IMR-90 (cell line): ENCODE measurements around the gene KY. TPM values are rescaled to one million over a fixed set of nuclear protein-coding genes. Genes with fewer than 3 reads are reported as not detected.

Experiments used
- ATAC-seq: fragments of 200-7000 bp; cut with Tn5 transposase; 2 replicates; pipeline ENCODE4 v1.9.1; 2020; ENCODE audit warnings: low read depth, mild to moderate bottlenecking, moderate library complexity
- BruUV-seq: library from RNA; stranded (reverse); fragments of 400-500 nt; replicated peaks from 2 replicates; lab custom pipeline; 2021; lab: Mats Ljungman, UMichigan
- CTCF ChIA-PET: fragments of 300-600 bp; formaldehyde crosslinking; extraction: SDS; loops from one replicate; lab custom pipeline; 2021; ENCODE audit warnings: antibody characterized with exemption; lab: Yijun Ruan, JAX
- POLR2A ChIA-PET: fragments of 300-600 bp; sonication (Branson Sonifier 250); formaldehyde crosslinking; loops from one replicate; lab custom pipeline; 2022; ENCODE audit warnings: antibody characterized with exemption; ENCODE audit not compliant: unreplicated experiment; lab: Charles Lee
- DNase-seq: peaks from one replicate; pipeline ENCODE4 v3.0.0; 2013
- H2AFZ ChIP-seq: replicated peaks from 2 replicates; pipeline ENCODE3; 2013; ENCODE audit warnings: low read length, mild to moderate bottlenecking; ENCODE audit not compliant: poor library complexity
- H2AK5ac ChIP-seq: 2 replicates; pipeline ENCODE4 v1.6.1; 2013; ENCODE audit warnings: low read depth, low read length, inconsistent platforms
- H2AK9ac ChIP-seq: replicated peaks from 2 replicates; pipeline ENCODE3; 2013; ENCODE audit warnings: mild to moderate bottlenecking, low read depth, low read length, moderate library complexity; ENCODE audit not compliant: poor library complexity
- H2BK120ac ChIP-seq: 2 replicates; pipeline ENCODE4 v1.6.1; 2013; ENCODE audit warnings: low read depth, low read length, inconsistent platforms
- H2BK15ac ChIP-seq: 3 replicates; pipeline ENCODE4 v1.6.1; 2013; ENCODE audit warnings: low read depth, low read length, inconsistent platforms
- H2BK20ac ChIP-seq: 2 replicates; pipeline ENCODE4 v1.6.1; 2013; ENCODE audit warnings: low read depth, mild to moderate bottlenecking, inconsistent platforms, low read length, moderate library complexity
- H2BK5ac ChIP-seq: 2 replicates; pipeline ENCODE4 v1.6.1; 2013; ENCODE audit warnings: mild to moderate bottlenecking, low read depth, low read length, inconsistent platforms; ENCODE audit not compliant: poor library complexity, severe bottlenecking
- H3K14ac ChIP-seq: replicated peaks from 2 replicates; pipeline ENCODE4 v1.6.1; 2013; ENCODE audit warnings: low read depth, low read length, inconsistent platforms
- H3K18ac ChIP-seq: 2 replicates; pipeline ENCODE4 v1.6.1; 2013; ENCODE audit warnings: low read depth, low read length, control low read depth
- H3K23ac ChIP-seq: 2 replicates; pipeline ENCODE4 v1.6.1; 2013; ENCODE audit warnings: low read depth, low read length, inconsistent platforms
- H3K27ac ChIP-seq: 2 replicates; pipeline ENCODE4 v1.5.1; 2013; ENCODE audit warnings: mild to moderate bottlenecking, control low read depth, low read length; ENCODE audit not compliant: insufficient read depth
- H3K27me3 ChIP-seq: 2 replicates; pipeline ENCODE4 v1.6.1; 2013; ENCODE audit warnings: low read length; ENCODE audit not compliant: control insufficient read depth, insufficient read depth
- H3K36me3 ChIP-seq: 2 replicates; pipeline ENCODE4 v1.6.1; 2013; ENCODE audit warnings: low read length, mixed read lengths; ENCODE audit not compliant: control insufficient read depth, insufficient read depth
- H3K4ac ChIP-seq: 2 replicates; pipeline ENCODE4 v1.6.1; 2013; ENCODE audit warnings: low read depth, low read length, inconsistent platforms
- H3K4me1 ChIP-seq: 2 replicates; pipeline ENCODE4 v1.6.1; 2013; ENCODE audit warnings: low read length, mixed read lengths; ENCODE audit not compliant: control insufficient read depth, insufficient read depth
- H3K4me2 ChIP-seq: 2 replicates; pipeline ENCODE4 v1.6.1; 2013; ENCODE audit warnings: low read depth, mild to moderate bottlenecking, control low read depth, low read length, moderate library complexity
- H3K4me3 ChIP-seq: 2 replicates; pipeline ENCODE4 v1.5.1; 2013; ENCODE audit warnings: low read depth, mild to moderate bottlenecking, control low read depth, low read length, moderate library complexity; ENCODE audit not compliant: insufficient read depth
- H3K56ac ChIP-seq: 2 replicates; pipeline ENCODE4 v1.6.1; 2013; ENCODE audit warnings: low read length, inconsistent platforms; ENCODE audit not compliant: insufficient read depth; ENCODE audit errors: extremely low read depth
- H3K79me1 ChIP-seq, 2 experiments: 2 replicates each; pipeline ENCODE4 v1.6.1; 2013; ENCODE audit warnings: low read length in 2 of 2, inconsistent platforms in 1 of 2, low read depth in 1 of 2
- H3K9ac ChIP-seq: 2 replicates; pipeline ENCODE4 v1.6.1; 2013; ENCODE audit warnings: low read depth, low read length, control low read depth
- H3K9me1 ChIP-seq: 2 replicates; pipeline ENCODE4 v1.6.1; 2013; ENCODE audit warnings: low read length, inconsistent platforms; ENCODE audit not compliant: insufficient read depth
- H3K9me3 ChIP-seq: 2 replicates; pipeline ENCODE4 v1.6.1; 2013; ENCODE audit warnings: low read length; ENCODE audit not compliant: control insufficient read depth, insufficient read depth
- H4K20me1 ChIP-seq: 2 replicates; pipeline ENCODE4 v1.6.1; 2013; ENCODE audit warnings: low read length, inconsistent platforms; ENCODE audit not compliant: insufficient read depth
- H4K5ac ChIP-seq: 2 replicates; pipeline ENCODE4 v1.6.1; 2013; ENCODE audit warnings: mild to moderate bottlenecking, low read depth, low read length, control low read depth
- H4K8ac ChIP-seq, 2 experiments: 2 replicates each; pipeline ENCODE4 v1.6.1; 2013; ENCODE audit warnings: low read depth in 2 of 2, low read length in 2 of 2, control low read depth in 1 of 2, inconsistent platforms in 1 of 2
- H4K91ac ChIP-seq: 2 replicates; pipeline ENCODE4 v1.6.1; 2013; ENCODE audit warnings: low read depth, low read length, inconsistent platforms; ENCODE audit not compliant: insufficient read depth
- BHLHE40 ChIP-seq: fragments of 150-350 bp; IDR thresholded peaks from 2 replicates; pipeline ENCODE4 v1.6.1; 2016; ENCODE audit warnings: mild to moderate bottlenecking, low read depth, low read length
- CHD1 ChIP-seq: IDR thresholded peaks from 2 replicates; pipeline ENCODE4 v1.6.1; 2012; ENCODE audit warnings: low read depth, low read length, improper control_type of control experiment
- FOS ChIP-seq: fragments of 150-350 bp; IDR thresholded peaks from 2 replicates; pipeline ENCODE4 v1.6.1; 2016; ENCODE audit warnings: low read depth, low read length
- MAFK ChIP-seq: IDR thresholded peaks from 2 replicates; pipeline ENCODE4 v1.6.1; 2012; ENCODE audit warnings: low read depth, low read length, improper control_type of control experiment
- MAZ ChIP-seq: IDR thresholded peaks from 2 replicates; pipeline ENCODE4 v1.6.1; 2012; ENCODE audit warnings: low read depth, mild to moderate bottlenecking, low read length, improper control_type of control experiment, moderate library complexity, borderline replicate concordance
- POLR2A ChIP-seq: IDR thresholded peaks from 2 replicates; pipeline ENCODE4 v1.6.1; 2012; ENCODE audit warnings: mild to moderate bottlenecking, low read depth, low read length
- RAD21 ChIP-seq: IDR thresholded peaks from 2 replicates; pipeline ENCODE4 v1.6.1; 2012; ENCODE audit warnings: low read length, improper control_type of control experiment
- RFX5 ChIP-seq: IDR thresholded peaks from 2 replicates; pipeline ENCODE4 v1.8.0; 2012; ENCODE audit warnings: low read depth, mild to moderate bottlenecking, low read length, moderate library complexity
- WGBS, 2 experiments: methylation state at CpG; one replicate each; pipeline versions ENCODE4 v1.1.5 to v1.1.7; 2013; ENCODE audit warnings: missing lambda C conversion rate in 2 of 2; ENCODE audit not compliant: insufficient read length in 1 of 2; ENCODE audit errors: extremely low coverage in 2 of 2; 5-methylcytosine and 5-hydroxymethylcytosine counted together
- dilution Hi-C: fragments of 300-500 bp; cut with HindIII; formaldehyde crosslinking; loops from one replicate; pipeline ENCODE4 v1.14.3; 2018; ENCODE audit warnings: low sequenced_read_pairs; ENCODE audit not compliant: unreplicated experiment
- in situ Hi-C: fragments of 300-500 bp; cut with MboI; formaldehyde crosslinking; loops from 3 replicates; pipeline ENCODE4 v1.14.3; 2019; ENCODE audit warnings: low sequenced_read_pairs, inconsistent platforms, mixed read lengths
- intact Hi-C: fragments of 100-400 bp; cut with micrococcal nuclease; formaldehyde crosslinking; loops from 2 replicates; pipeline ENCODE4 v1.10.0; 2022
- polyA plus RNA-seq, 3 experiments: library from polyadenylated mRNA; depleted of rRNA; stranded (reverse); fragments of >200 nt; gene quantifications; 2 replicates each; pipeline ENCODE4 v1.2.3, GENCODE V29; 2012; ENCODE audit warnings: low replicate concordance in 1 of 3
- total RNA-seq: library from RNA; depleted of rRNA; stranded (reverse); fragments of >200 nt; gene quantifications from 2 replicates; pipeline ENCODE4 v1.2.3, GENCODE V29; 2012
- TF ChIP-seq, protein P1 (sequence below): fragments of 150-350 bp; IDR thresholded peaks from 2 replicates; pipeline ENCODE4 v1.6.1; 2017; ENCODE audit warnings: mild to moderate bottlenecking, antibody characterized with exemption, low read length, low read depth
- TF ChIP-seq, protein P2 (sequence below): conservative IDR thresholded peaks from 2 replicates; pipeline ENCODE4 v1.5.1; 2012; ENCODE audit warnings: mild to moderate bottlenecking, low read depth, low read length, improper control_type of control experiment

KY gene
- total and polyA plus RNA-seq, 2 of the 4 experiments (the other 2 are of a cell fraction), result under 0.01 to 0.09 TPM

DNA sequence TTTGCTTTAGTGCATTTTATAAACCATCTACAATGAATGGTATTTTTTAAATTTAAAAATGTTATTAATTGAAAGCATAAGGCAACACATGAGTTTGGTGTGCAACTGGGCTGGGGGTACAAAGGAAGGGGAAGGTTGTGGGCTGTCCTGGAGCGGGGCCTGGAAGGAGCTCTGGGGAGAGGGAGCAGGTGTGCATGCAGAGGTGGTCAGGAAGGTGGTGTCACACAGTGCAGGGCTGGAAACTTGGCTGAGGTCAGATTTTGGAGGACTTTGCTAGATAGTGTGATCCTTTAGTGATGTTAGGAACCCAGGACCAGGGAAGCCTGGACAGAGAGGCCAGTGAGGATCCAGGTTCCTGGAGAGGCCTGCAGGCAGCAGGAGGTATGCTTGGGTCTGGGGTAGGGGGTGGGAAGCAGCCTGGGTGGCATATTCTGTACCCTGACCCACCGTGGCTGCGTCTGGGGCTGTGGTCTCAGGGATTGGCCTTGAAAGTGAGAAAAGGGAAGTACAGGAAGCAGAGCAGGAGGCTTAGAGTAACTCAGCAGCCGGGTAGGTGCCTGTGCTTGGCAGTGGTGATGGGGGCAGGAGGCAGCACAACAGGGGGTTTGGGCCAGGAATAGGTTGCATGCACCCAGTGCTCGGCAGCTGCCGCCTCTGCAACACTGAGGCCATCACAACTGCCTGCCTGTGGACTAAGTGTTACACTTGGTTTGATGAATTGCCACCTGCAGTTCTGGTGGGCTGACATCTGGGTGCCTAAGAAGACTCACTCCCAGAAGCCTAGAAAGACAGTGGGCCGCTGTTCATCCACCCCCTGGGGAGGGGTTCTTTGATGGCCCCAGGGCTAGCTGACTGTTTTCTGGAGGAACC is 33.0 kb downstream of the KY start (continued):
- TF ChIP-seq FOS, result no peak

DNA sequence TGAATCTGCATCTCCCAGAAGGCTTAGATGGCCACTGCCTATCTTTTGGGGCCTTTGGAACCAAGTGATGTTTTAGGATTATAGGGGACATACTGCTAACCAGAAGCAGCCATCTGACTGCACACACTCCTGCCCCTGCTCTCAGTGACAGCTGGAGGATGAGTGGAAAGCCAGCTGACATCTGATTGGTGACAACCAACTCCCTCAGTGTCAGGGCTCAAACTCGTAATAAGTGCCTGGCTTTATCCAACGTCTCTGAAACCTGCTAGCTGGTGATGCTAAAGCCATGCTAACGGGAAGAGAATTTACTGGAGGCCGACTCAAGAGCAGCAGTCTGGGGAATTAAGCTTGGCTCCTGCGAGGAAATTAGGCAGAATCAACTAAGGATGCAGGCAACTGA is 35.1 kb downstream of the KY start:
- TF ChIP-seq RAD21, result no peak
- TF ChIP-seq MAZ, result no peak
- TF ChIP-seq POLR2A, result no peak
- TF ChIP-seq, protein P1, sequence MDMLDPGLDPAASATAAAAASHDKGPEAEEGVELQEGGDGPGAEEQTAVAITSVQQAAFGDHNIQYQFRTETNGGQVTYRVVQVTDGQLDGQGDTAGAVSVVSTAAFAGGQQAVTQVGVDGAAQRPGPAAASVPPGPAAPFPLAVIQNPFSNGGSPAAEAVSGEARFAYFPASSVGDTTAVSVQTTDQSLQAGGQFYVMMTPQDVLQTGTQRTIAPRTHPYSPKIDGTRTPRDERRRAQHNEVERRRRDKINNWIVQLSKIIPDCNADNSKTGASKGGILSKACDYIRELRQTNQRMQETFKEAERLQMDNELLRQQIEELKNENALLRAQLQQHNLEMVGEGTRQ, result no peak
- TF ChIP-seq, protein P2, sequence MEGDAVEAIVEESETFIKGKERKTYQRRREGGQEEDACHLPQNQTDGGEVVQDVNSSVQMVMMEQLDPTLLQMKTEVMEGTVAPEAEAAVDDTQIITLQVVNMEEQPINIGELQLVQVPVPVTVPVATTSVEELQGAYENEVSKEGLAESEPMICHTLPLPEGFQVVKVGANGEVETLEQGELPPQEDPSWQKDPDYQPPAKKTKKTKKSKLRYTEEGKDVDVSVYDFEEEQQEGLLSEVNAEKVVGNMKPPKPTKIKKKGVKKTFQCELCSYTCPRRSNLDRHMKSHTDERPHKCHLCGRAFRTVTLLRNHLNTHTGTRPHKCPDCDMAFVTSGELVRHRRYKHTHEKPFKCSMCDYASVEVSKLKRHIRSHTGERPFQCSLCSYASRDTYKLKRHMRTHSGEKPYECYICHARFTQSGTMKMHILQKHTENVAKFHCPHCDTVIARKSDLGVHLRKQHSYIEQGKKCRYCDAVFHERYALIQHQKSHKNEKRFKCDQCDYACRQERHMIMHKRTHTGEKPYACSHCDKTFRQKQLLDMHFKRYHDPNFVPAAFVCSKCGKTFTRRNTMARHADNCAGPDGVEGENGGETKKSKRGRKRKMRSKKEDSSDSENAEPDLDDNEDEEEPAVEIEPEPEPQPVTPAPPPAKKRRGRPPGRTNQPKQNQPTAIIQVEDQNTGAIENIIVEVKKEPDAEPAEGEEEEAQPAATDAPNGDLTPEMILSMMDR, result no peak
- TF ChIP-seq CHD1, result no peak
- no peak for TF ChIP-seq MAFK
- no peak for TF ChIP-seq RFX5
- no peak for TF ChIP-seq FOS
- no peak for TF ChIP-seq BHLHE40
- H3K27me3 ChIP-seq, result peaks cover 28% of the 10 kb centered on the region
- intact Hi-C loops, result no loop called here
- no peak overlapping the region for H2AFZ ChIP-seq
- no TSS peak for BruUV-seq
- no peak overlapping the region for H3K4ac ChIP-seq
- no peaks in the 10 kb centered on the region; the same call in 1 of the 2 replicates for H3K9me1 ChIP-seq
- no peak overlapping the region for H2BK5ac ChIP-seq
- no peak overlapping the region for H2BK120ac ChIP-seq
- H4K8ac ChIP-seq, result no peak overlapping the region
- no peak overlapping the region for H2BK20ac ChIP-seq
- H3K36me3 ChIP-seq, result no peaks in the 10 kb centered on the region
- no peak overlapping the region for H3K23ac ChIP-seq
- no peak for DNase-seq
- ChIA-PET POLR2A (interaction anchor here (0.6 kb wide), 1 partner anchor 57 kb away, joined by 25 read pairs; no protein-coding TSS in a partner anchor), CTCF (interaction anchor here (2.1 kb wide), 1 partner anchor 15 kb away, joined by 8 read pairs; no protein-coding TSS in a partner anchor)
- H4K5ac ChIP-seq, result no peak overlapping the region; the same call in 1 of the 2 replicates
- H4K91ac ChIP-seq, result no peak overlapping the region
- H3K9ac ChIP-seq, result no peak overlapping the region
- H3K14ac ChIP-seq, result no peak overlapping the region
- no peak overlapping the region for H3K27ac ChIP-seq
- H3K4me2 ChIP-seq, result no peak overlapping the region
- peaks cover 2% of the 10 kb centered on the region; the same call in 1 of the 2 replicates for H3K4me1 ChIP-seq
- H3K79me1 ChIP-seq, result no peaks in the 10 kb centered on the region
- H4K20me1 ChIP-seq, result no peaks in the 10 kb centered on the region
- dilution Hi-C loops, result no loop called here
- H3K56ac ChIP-seq, result no peak overlapping the region
- 70% methylated on average over 3 of the region's 5 CpGs; no CpG with 5 or more reads in 1 of the 2 experiments for WGBS, 2 experiments
- H3K9me3 ChIP-seq, result no peaks in the 10 kb centered on the region
- no peak overlapping the region for H2AK9ac ChIP-seq
- no peak overlapping the region for H3K4me3 ChIP-seq
- in situ Hi-C loops, result no loop called here
- peak overlapping the region; percentile 3; the same call in 1 of the 2 replicates for H3K18ac ChIP-seq
- H2BK15ac ChIP-seq, result no peak overlapping the region
- H2AK5ac ChIP-seq, result no peak overlapping the region
- no peak for ATAC-seq
